MV-4-11 (cell line): ENCODE results near the gene FDPS.

ENCODE experiments used
- DNase-seq: peaks from one replicate; lab custom pipeline; 2025; lab: John Stamatoyannopoulos, UW

Gene FDPS

GRCh38 chr1:155308493-155309422, at the start of gene FDPS:
TSS of gene FDPS (plus strand) at chr1:155308866. CDS start at chr1:155309790, 924 bp downstream.
- DNase-seq = peak; percentile 99

GRCh38 chr1:155260276-155260675, 48.4 kb upstream of the FDPS start:
- no peak for DNase-seq

- DNase-seq = no peak
These were observed 47.2 kb upstream of the FDPS start for GRCh38 chr1:155261493-155261851.

GRCh38 chr1:155261852-155262673, 46.6 kb upstream of the FDPS start, which contains the start of gene SCAMP3:
TSS of gene SCAMP3 (minus strand) at chr1:155262360. CDS start at chr1:155262151, 209 bp downstream.
- peak; percentile 96 for DNase-seq

DNA sequence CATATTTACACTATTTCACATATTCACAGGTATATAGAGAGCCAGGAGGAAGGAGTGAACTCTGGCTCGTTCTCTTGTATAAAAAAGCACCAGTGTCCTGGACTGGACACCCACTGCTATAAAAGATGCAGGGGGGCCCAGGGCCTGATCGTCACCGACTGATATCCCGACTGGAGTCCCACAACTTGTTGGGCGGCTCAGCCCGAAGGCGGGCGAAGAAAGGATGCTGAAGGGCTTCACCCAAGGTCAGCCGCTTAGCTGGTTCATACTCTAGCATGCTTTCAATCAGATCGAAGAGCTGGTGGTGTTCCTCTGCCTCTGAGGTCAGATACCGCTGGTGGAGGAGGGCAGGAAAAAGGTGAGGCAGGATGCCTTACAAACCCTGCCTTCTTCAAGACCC, 45.6 kb upstream of the FDPS start:
- no peak for DNase-seq

DNA sequence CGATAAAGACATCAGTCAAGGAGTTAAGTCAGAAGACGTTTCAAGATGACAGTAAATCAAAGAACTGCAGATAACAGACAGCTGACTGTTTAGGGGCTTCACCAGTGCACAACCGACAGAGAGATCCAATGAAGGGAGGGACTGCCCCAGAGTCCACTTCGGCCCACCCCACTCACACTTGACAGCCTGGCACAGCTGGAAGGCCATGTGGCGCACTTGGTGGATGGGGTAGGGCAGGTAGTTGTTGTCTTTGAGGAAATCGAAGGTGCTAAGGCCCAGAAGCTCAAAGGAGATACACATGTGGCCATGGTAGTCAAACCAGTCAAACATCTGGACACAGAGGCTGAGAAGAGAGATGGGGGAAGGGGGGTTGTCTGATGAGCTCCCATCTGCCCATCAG, 42.1 kb upstream of the FDPS start:
- no peak for DNase-seq

DNA sequence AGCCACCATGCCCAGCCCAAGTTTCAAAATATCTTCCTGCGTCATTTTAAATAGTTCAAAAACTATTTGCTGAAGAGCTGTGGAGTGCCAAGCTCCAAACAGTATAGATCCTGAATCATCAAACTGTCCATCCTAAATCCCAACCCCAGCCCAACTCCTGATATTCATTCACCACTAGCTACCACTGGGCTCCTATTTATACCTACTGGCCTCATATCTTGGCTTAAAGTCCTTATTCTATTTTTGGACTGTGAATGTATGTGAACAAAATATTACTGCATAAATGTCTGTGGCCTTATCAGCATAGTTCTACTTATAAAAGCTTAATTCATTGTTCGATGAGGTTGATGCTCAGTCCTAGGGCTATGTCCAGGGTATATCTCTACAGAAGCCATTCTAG, 41.3 kb upstream of the FDPS start:
- no peak for DNase-seq

- DNase-seq = no peak
These were observed 40.0 kb upstream of the FDPS start for GRCh38 chr1:155268630-155269029.

DNA sequence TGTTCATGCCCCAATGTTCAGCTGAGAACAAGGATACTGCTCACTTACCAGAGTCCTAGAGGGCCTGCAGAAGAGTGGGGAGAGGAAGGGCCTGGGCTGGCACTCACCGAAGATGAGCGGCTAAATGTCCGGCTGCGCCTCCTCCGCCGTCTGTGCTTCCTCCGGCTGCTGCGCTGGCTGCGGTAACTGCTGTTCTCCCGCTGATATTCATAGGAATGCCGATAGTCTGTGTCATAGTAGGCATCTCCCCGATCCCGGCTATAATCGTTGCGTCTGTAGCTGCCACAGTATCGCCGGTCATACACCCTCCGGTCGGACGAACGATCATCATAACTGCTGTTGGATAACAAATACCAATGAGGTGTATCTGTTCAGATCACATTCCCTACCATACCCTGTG, 39.3 kb upstream of the FDPS start:
- no peak for DNase-seq

DNA sequence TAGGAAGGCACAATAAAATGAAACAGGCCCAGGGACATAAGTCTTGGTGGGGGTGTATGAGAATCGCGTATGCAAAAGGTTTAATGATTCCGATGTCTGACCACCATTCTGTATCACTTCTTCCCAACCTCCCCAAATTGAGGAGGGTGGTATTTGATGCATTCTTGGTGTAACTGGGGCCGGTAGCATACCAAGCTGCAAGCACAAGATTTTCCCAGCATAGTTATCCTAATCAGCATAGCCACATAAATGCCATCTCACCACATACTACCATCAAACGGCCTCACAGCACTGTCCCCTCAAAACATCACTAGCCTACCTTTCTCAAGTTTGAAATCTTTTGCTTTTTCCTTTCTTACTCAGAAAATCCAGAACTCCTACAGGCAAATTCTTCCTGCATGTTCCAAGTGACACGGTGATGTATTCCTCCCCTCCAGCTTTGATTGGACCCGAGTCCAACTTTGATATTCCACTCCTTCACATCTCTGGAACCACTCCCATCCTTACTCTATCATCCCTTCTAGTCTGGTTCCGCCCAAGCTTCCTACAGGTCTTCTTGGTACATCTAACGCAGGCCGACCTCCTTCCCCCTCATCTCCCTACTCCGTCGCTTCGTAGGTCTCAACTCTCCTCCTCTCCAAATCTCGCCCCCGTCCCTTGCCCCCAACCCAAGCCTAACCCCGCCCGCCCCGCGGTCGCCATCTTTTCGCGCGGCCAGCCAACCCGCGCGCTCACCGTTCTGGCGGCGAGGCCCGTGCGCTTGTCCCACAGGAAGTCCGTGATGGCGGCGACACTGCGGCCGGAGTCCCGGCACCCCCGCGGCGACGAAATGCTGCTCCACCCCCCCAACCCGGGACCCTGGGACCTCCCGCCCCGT, 36.0 kb upstream of the FDPS start:
- DNase-seq = no peak

DNA sequence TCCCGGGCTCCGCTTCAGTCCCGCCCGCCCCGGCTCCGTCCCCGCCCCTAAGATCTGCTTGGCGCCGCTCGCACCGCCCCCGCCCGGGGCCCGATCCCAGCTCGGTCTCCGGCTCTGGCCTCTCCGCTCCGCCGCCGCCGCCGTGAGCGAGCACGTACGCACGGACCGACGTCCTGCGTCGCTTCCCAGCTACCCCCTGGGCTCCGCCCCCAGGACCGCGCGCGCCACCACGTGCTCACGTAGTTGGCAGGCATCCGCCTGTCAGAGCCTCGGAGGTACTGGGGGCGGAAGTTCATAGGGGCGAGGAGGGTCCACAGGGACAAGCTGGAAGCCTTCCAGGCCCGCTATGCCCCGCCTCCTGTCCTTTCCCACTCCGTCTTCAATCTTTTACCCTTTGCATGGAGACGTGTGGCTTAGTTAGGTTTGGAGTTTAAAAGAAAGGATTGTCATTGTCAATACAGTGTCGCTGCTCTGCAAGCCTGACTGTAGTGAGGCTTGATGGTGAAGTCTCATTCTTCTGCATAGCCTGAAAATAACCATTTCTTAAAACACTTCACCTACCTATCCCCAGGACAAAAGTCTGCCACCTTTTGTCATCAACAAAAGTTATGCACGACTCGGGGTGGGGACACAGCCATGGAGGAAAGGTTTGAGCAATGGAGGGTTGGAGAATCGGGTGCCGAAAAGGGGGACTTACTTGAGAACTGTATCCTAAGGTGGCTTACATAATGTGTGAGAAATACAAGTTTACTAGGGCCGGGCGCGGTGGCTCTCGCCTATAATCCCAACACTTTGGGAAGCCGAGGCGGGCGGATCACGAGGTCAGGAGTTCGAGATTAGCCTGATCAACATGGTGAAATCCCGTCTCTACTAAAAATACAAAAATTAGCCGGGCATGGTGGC, 35.1 kb upstream of the FDPS start, which contains the start of gene CLK2:
Gene CLK2, minus strand, starts transcription at position 162 of the 903 bp plus-strand sequence. CDS start 2,527 bp downstream, outside the sequence.
- DNase-seq = peak; percentile 96

- DNase-seq = peak; percentile 94
These were observed 31.4 kb upstream of the FDPS start, which contains the start of gene HCN3 for GRCh38 chr1:155277070-155277901. TSS of gene HCN3 (plus strand) at chr1:155277463. CDS start at chr1:155277591, 128 bp downstream.

DNA sequence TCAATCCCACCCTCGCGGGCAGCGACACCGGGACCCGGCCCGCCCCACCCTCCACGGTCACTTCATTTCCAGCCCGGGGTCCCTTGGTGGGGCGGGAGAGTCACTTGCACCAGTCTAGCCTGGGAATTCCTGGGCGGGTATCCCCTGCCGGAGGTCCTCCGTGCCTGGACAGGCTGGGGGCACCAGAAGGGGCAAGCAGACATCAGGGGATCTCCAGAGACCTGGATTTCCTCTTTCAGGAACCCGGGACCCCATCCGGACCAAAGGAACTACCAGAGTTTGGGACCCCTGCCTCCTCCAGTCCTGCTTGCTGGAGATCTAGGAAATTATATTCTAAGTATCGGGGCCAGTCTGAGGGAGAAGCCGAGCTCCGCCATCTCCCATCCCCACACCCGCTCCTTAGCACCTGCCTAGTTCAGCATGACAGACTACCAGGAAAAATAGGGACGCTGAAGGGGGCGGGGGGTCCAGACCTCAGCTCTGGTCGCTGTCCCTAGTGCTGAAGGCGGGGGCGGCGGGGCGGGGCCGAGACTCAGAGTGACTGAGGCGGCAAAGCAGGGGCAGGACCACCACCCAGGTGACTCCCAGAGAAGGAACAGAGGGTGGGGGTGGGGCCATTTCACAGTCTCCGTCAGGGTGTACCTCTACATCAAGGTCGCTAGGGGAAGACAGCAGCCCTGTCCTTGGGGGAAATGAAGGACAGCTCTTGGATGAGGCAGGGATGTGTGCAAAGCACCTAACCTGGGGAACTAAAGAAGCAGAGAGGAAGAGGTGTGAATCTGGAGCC, 30.6 kb upstream of the FDPS start:
- peak; percentile 33 for DNase-seq

DNA sequence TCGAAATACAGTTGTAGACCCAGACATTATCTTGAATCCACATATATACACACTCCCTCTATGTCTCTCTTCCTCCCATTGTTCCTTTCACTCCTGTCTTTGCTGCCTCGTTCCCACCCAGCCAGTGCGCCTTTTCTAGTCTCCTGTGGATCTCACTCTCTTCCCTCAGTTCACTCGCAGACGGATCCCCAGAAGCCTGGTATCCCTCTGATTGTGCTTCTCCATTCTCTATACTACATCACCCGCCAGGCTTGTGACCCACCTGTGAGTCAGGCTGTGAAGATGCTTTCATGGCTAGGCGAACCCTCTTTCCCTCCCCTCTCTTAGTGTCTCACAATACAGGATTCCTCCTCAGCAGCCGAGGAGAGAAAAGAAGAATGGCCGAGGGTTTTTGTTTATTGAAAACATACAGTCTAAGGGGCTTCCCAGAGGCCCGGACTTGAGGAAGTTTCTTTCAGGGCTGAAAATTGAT, 29.9 kb upstream of the FDPS start:
- no peak for DNase-seq

- DNase-seq = no peak
These were observed 29.4 kb upstream of the FDPS start for GRCh38 chr1:155279268-155279667.

- no peak for DNase-seq
These were observed 26.1 kb upstream of the FDPS start for GRCh38 chr1:155282488-155283091.

- DNase-seq = no peak
These were observed 24.2 kb upstream of the FDPS start for GRCh38 chr1:155284476-155284875.

DNA sequence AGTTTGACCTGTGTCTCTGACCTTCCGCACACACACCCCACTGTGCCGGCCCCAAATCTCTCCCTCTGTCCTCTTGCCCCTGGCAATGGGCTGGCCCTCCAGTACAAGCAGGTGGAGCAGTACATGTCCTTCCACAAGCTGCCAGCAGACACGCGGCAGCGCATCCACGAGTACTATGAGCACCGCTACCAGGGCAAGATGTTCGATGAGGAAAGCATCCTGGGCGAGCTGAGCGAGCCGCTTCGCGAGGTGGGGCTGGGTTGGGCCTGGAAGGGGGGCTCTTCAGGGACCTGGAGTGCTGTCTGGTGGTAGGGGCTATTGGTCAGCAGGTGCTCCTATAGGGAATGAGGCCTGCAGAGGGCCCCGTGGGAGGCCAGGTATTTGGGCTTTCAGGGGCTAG, 23.6 kb upstream of the FDPS start:
- DNase-seq = no peak
